Aorta (tissue), 5 donors: Measurements from ENCODE around the gene GATB. TPM values are rescaled to one million over a fixed set of nuclear protein-coding genes. Genes with fewer than 3 reads are reported as not detected.
A peak's percentile ranks its signal among the peaks of the same experiment; 100 is the strongest.

Experiments
- ATAC-seq: fragments of 200-7000 bp; cut with Tn5 transposase; one replicate; pipeline ENCODE4 v1.9.1; 2022; ENCODE audit warnings: moderate library complexity; ENCODE audit not compliant: low FRiP score
- DNase-seq, 2 donors: peaks; one replicate each; pipeline ENCODE4 v3.0.0-alpha.2; 2020
- H3K27ac ChIP-seq, 2 donors: one replicate each; pipeline ENCODE4 v1.5.1; 2013; ENCODE audit warnings: low read length in 2 of 2, mild to moderate bottlenecking in 2 of 2, moderate library complexity in 2 of 2, control low read depth in 1 of 2, inconsistent platforms in 1 of 2, low read depth in 1 of 2
- H3K27me3 ChIP-seq, 2 donors: one replicate each; pipeline ENCODE4 v1.6.1; 2013; ENCODE audit warnings: control low read depth in 1 of 2, low read length in 1 of 2, mild to moderate bottlenecking in 1 of 2, moderate library complexity in 1 of 2; ENCODE audit not compliant: insufficient read depth in 2 of 2, control insufficient read depth in 1 of 2
- H3K36me3 ChIP-seq, 2 donors: one replicate each; pipeline ENCODE4 v1.6.1; 2013; ENCODE audit warnings: control low read depth in 1 of 2, low read length in 1 of 2, mild to moderate bottlenecking in 1 of 2; ENCODE audit not compliant: insufficient read depth in 2 of 2, control insufficient read depth in 1 of 2
- H3K4me1 ChIP-seq, 2 donors: one replicate each; pipeline ENCODE4 v1.6.1; 2013; ENCODE audit warnings: low read length in 2 of 2, control low read depth in 1 of 2, mild to moderate bottlenecking in 1 of 2, moderate library complexity in 1 of 2; ENCODE audit not compliant: insufficient read depth in 2 of 2, control insufficient read depth in 1 of 2
- H3K4me3 ChIP-seq, 2 donors: one replicate each; pipeline ENCODE4 v1.5.1; 2013; ENCODE audit warnings: low read length in 2 of 2, control low read depth in 1 of 2, mild to moderate bottlenecking in 1 of 2
- H3K9me3 ChIP-seq: one replicate; pipeline ENCODE4 v1.6.1; 2013; ENCODE audit warnings: mild to moderate bottlenecking, low read length; ENCODE audit not compliant: control insufficient read depth
- WGBS, 2 donors: extraction: QIAGEN DNeasy Blood & Tissue Kit; methylation state at CpG; one replicate each; pipeline ENCODE4 v1.1.7; 2013; 5-methylcytosine and 5-hydroxymethylcytosine counted together
- intact Hi-C, 2 donors: fragments of 100-400 bp; cut with DNase I; formaldehyde crosslinking; loops; one replicate each; pipeline versions ENCODE4 v1.14.2 to v1.15.0; 2022
- polyA plus RNA-seq, 2 donors: library from polyadenylated mRNA; stranded (reverse); fragments of 200-250 nt; gene quantifications; one replicate each; pipeline ENCODE4 v1.2.3, GENCODE V29; 2013
- total RNA-seq, 2 donors: library from RNA; stranded (reverse); fragmentation: NEBNext Ultra II Directional; extraction: Animal tissue kit (Norgen Biotek cat#: 25700); gene quantifications; one replicate each; pipeline ENCODE4 v1.2.1, GENCODE V29; 2021
- donor health status: healthy with polysubstance abuse.
- donor health status: Bipolar disorder and iron deficiency.
- donor health status: DM: no; HTN: no; CAD: no.
- donor health status: DM: no; HTN: no; CAD: no.
- donor health status: DM: yes; HTN: yes; CAD: no.

The GATB gene
- total and polyA plus RNA-seq, 4 donors = 5.2 to 13.0 (median 8.2) TPM

GRCh38 chr4:151656058-151656457 is 104.7 kb downstream of the GATB start:
- WGBS, 2 donors = 78 to 86% methylated on average over 8 of the region's 8 CpGs
- intact Hi-C loops = no loop called here

GRCh38 chr4:151653548-151653918 is 107.3 kb downstream of the GATB start:
- DNase-seq = no peak
- Histone ChIP-seq H3K9me3 (no peaks in the 10 kb centered on the region), H3K27me3 (no peaks in the 10 kb centered on the region), H3K4me3 (no peak overlapping the region), H3K4me1 (no peaks in the 10 kb centered on the region), H3K27ac (no peak overlapping the region), H3K36me3 (no peaks in the 10 kb centered on the region)
- 79% methylated on average over 7 of the region's 7 CpGs for WGBS, 2 donors
- no peak for ATAC-seq
- intact Hi-C loops = no loop called here

More at GRCh38 chr4:151656058-151656457, 104.7 kb downstream of the GATB start:
- DNase-seq (no peak), ATAC-seq (no peak)
- no peaks in the 10 kb centered on the region for H3K27me3 ChIP-seq
- no peak overlapping the region for H3K4me3 ChIP-seq
- H3K36me3 ChIP-seq = no peaks in the 10 kb centered on the region
- no peaks in the 10 kb centered on the region for H3K9me3 ChIP-seq
- no peaks in the 10 kb centered on the region for H3K4me1 ChIP-seq
- no peak overlapping the region for H3K27ac ChIP-seq

- WGBS, 2 donors = 49 to 50% methylated on average over 3 of the region's 3 CpGs
- intact Hi-C loops = no loop called here
- no peaks in the 10 kb centered on the region for H3K27me3 ChIP-seq
- H3K36me3 ChIP-seq = no peaks in the 10 kb centered on the region
- no peaks in the 10 kb centered on the region for H3K4me1 ChIP-seq
- H3K4me3 ChIP-seq = no peak overlapping the region
- no peak overlapping the region for H3K27ac ChIP-seq
- no peaks in the 10 kb centered on the region for H3K9me3 ChIP-seq
- DNase-seq (no peak), ATAC-seq (peak; percentile 61)
Observed at GRCh38 chr4:151652841-151653547, 107.8 kb downstream of the GATB start.

GRCh38 chr4:151651496-151651895 is 109.3 kb downstream of the GATB start:
- intact Hi-C loops = no loop called here
- H3K9me3 ChIP-seq = no peaks in the 10 kb centered on the region

GRCh38 chr4:151649479-151649878 is 111.3 kb downstream of the GATB start:
- Histone ChIP-seq H3K36me3 (peaks cover 1 to 2% of the 10 kb centered on the region in 2 donors), H3K27ac (no peak overlapping the region), H3K4me1 (no peaks in the 10 kb centered on the region), H3K27me3 (no peaks in the 10 kb centered on the region), H3K4me3 (no peak overlapping the region), H3K9me3 (no peaks in the 10 kb centered on the region)
- ATAC-seq (peak; percentile 15), DNase-seq (no peak)
- intact Hi-C loops = no loop called here
- WGBS, 2 donors = 87 to 89% methylated on average over 13 of the region's 13 CpGs

More at GRCh38 chr4:151651496-151651895, 109.3 kb downstream of the GATB start:
- no peak overlapping the region for H3K4me3 ChIP-seq
- H3K36me3 ChIP-seq = peaks cover under 1 to 2% of the 10 kb centered on the region in 2 donors
- WGBS, 2 donors = 55 to 65% methylated on average over 1 of the region's 1 CpG
- H3K27ac ChIP-seq = no peak overlapping the region
- DNase-seq = no peak
- no peaks in the 10 kb centered on the region for H3K4me1 ChIP-seq
- no peak for ATAC-seq
- no peaks in the 10 kb centered on the region for H3K27me3 ChIP-seq

DNA sequence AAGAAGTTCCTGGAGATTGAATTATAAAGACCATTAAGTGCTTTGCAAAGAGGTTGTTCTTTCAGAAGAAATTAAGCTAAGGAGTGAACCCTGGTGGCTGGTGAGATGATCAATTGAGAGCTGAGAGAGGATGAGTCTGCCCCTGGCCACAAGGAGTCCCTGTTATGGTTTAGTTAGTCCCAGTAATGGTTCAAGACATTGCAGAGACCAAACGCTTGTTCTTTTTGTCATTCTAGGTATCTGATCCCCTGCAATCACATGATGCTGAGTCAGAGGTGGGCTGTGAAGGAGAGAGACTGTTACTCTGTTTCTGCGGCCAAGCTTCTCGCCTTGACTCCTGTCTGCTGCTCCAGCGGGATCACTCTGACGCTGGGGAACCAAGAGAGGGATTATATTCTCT is 114.5 kb downstream of the GATB start:
- H3K4me3 ChIP-seq = no peak overlapping the region
- no peak for DNase-seq
- no peak overlapping the region for H3K27ac ChIP-seq
- intact Hi-C loops = no loop called here
- no peak for ATAC-seq
- H3K36me3 ChIP-seq = peaks cover 1 to 2% of the 10 kb centered on the region in 2 donors
- WGBS, 2 donors = 80 to 82% methylated on average over 5 of the region's 5 CpGs
- H3K4me1 ChIP-seq = no peaks in the 10 kb centered on the region
- no peaks in the 10 kb centered on the region for H3K27me3 ChIP-seq
- H3K9me3 ChIP-seq = no peaks in the 10 kb centered on the region

DNA sequence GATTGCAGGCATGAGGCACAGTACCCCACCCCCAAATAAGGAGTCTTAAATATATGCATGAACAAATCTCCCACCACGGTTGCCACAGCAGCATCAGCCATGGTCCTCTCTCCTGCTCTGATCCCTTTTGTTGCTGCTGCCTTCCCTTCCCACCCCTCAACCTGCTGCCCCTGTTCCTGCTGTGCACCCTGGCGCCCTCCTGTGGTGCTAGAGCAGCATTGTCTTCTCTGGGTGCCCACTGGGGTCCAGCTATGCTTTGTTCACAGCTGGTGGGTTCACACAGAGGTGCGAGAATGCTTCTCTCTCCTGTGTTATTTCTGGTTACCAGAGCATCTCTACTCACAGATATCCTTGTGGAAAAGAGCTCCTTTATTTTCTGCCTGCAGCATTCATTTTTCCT is 116.2 kb downstream of the GATB start:
- intact Hi-C loops = no loop called here
- 19 to 27% methylated on average over 3 of the region's 3 CpGs for WGBS, 2 donors
- no peak overlapping the region for H3K4me3 ChIP-seq
- ATAC-seq (no peak), DNase-seq (no peak)
- no peaks in the 10 kb centered on the region for H3K9me3 ChIP-seq
- no peaks in the 10 kb centered on the region for H3K27me3 ChIP-seq
- H3K36me3 ChIP-seq = peaks cover 1 to 2% of the 10 kb centered on the region in 2 donors
- no peak overlapping the region for H3K27ac ChIP-seq
- no peaks in the 10 kb centered on the region for H3K4me1 ChIP-seq

DNA sequence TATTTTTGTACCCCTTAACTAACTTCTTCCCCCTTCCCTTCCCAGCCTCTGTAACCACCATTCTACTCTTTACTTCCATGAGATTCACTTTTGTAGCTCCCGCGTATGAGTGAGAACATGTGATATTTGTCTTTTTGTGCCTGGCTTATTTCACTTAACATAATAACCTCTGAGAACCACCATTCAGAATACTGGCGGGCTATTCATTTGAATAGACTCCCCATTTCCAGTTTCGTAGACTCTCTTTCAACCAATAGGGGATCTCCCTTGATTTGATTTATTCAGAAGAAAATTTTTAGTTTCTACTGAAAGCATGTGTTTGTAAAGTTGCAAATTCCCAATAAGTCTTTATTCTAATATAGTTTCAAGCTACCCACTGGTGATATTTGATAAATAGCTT is 117.2 kb downstream of the GATB start:
- Histone ChIP-seq H3K4me3 (no peak overlapping the region), H3K4me1 (no peaks in the 10 kb centered on the region), H3K27me3 (no peaks in the 10 kb centered on the region), H3K9me3 (no peaks in the 10 kb centered on the region), H3K27ac (no peak overlapping the region), H3K36me3 (peaks cover 1 to 2% of the 10 kb centered on the region in 2 donors)
- intact Hi-C loops = no loop called here
- WGBS, 2 donors = 83 to 88% methylated on average over 4 of the region's 4 CpGs
- ATAC-seq (no peak), DNase-seq (no peak)

DNA sequence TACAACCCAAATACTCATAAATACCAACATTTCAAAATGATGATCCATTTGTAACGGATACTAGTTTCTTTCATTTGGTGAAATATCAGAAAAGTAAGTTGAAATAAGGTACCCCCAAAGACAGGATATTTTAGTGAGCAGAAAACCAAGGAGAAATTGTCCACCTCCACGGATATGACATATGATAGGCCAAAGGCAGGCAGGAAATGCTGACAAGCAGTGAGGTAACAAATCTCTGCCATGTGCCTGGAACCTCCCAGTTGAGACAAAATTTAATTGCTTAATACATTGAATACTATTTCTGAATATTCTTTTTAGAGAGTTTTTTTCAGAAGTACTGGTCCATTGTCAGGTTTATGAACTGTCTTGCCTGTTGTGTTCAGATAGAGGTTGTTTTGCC is 118.8 kb downstream of the GATB start:
- Histone ChIP-seq H3K9me3 (no peaks in the 10 kb centered on the region), H3K4me3 (no peak overlapping the region), H3K4me1 (no peaks in the 10 kb centered on the region), H3K27me3 (no peaks in the 10 kb centered on the region), H3K27ac (no peak overlapping the region), H3K36me3 (peaks cover 1 to 2% of the 10 kb centered on the region in 2 donors)
- intact Hi-C loops = no loop called here
- DNase-seq (no peak), ATAC-seq (no peak)
- 73 to 80% methylated on average over 2 of the region's 2 CpGs for WGBS, 2 donors
